A673 (cell line): ENCODE data around the gene CNIH3. TPM values are rescaled to one million over a fixed set of nuclear protein-coding genes. Genes with fewer than 3 reads are reported as not detected.
A peak's percentile ranks its signal among the peaks of the same experiment; 100 is the strongest.

ENCODE experiments used
- BruUV-seq: library from RNA; stranded (reverse); fragments of 400-500 nt; replicated peaks from 2 replicates; lab custom pipeline; 2021; lab: Mats Ljungman, UMichigan
- CTCF ChIA-PET: fragments of 300-600 bp; sonication (Branson Sonifier 250); formaldehyde crosslinking; loops from one replicate; lab custom pipeline; 2022; ENCODE audit warnings: antibody characterized with exemption; lab: Charles Lee
- POLR2A ChIA-PET: fragments of 300-600 bp; sonication (Branson Sonifier 250); formaldehyde crosslinking; loops from one replicate; lab custom pipeline; 2022; ENCODE audit warnings: antibody characterized with exemption; ENCODE audit not compliant: low non-redundant PET; lab: Charles Lee
- DNase-seq: peaks from one replicate; pipeline ENCODE4 v3.0.0-alpha.2; 2015; ENCODE audit warnings: low spot score
- H3K27ac ChIP-seq: fragments of 200-600 bp; sonication (generic); 2 replicates; pipeline ENCODE4 v1.5.1; 2016; ENCODE audit warnings: mixed run types, low read depth, mild to moderate bottlenecking, mixed read lengths, antibody characterized with exemption, low read length; ENCODE audit not compliant: poor library complexity, severe bottlenecking
- H3K27me3 ChIP-seq: fragments of 200-600 bp; sonication (generic); replicated peaks from 2 replicates; pipeline ENCODE4 v1.6.1; 2017; ENCODE audit warnings: mixed run types, low read depth, mild to moderate bottlenecking, mixed read lengths, antibody characterized with exemption, low read length; ENCODE audit not compliant: insufficient read depth, poor library complexity
- H3K36me3 ChIP-seq: fragments of 200-600 bp; sonication (generic); 2 replicates; pipeline ENCODE4 v1.6.1; 2016; ENCODE audit warnings: mixed run types, mild to moderate bottlenecking, mixed read lengths, antibody characterized with exemption, low read length; ENCODE audit not compliant: insufficient read depth, poor library complexity, severe bottlenecking
- H3K4me1 ChIP-seq: fragments of 200-600 bp; sonication (generic); 2 replicates; pipeline ENCODE4 v1.6.1; 2017; ENCODE audit warnings: mixed run types, mild to moderate bottlenecking, mixed read lengths, antibody characterized with exemption, low read length; ENCODE audit not compliant: insufficient read depth, poor library complexity, severe bottlenecking
- H3K4me3 ChIP-seq: fragments of 200-600 bp; sonication (generic); 2 replicates; pipeline ENCODE4 v1.5.1; 2016; ENCODE audit warnings: low read depth, mixed run types, mild to moderate bottlenecking, mixed read lengths, low read length; ENCODE audit not compliant: poor library complexity, severe bottlenecking
- H3K9me3 ChIP-seq: fragments of 200-600 bp; sonication (generic); 2 replicates; pipeline ENCODE4 v1.6.1; 2016; ENCODE audit warnings: mixed run types, low read depth, mild to moderate bottlenecking, mixed read lengths, antibody characterized with exemption, low read length; ENCODE audit not compliant: poor library complexity, severe bottlenecking
- CTCF ChIP-seq: fragments of 300-800, 200-600 bp; sonication (generic); conservative IDR thresholded peaks from 2 replicates; pipeline ENCODE4 v1.5.1; 2017; ENCODE audit warnings: low read depth, mild to moderate bottlenecking, antibody characterized with exemption, low read length, moderate library complexity, mixed read lengths
- EZH2 ChIP-seq: fragments of 200-600 bp; sonication (generic); IDR thresholded peaks from 2 replicates; pipeline ENCODE4 v1.6.1; 2017; ENCODE audit warnings: borderline replicate concordance, low read depth, mild to moderate bottlenecking, mixed read lengths, antibody characterized with exemption, low read length; ENCODE audit not compliant: poor library complexity, severe bottlenecking
- intact Hi-C: fragments of 100-400 bp; cut with micrococcal nuclease; formaldehyde crosslinking; loops from one replicate; pipeline ENCODE4 v1.10.0; 2022; ENCODE audit not compliant: unreplicated experiment
- total RNA-seq: library from RNA; stranded (reverse); gene quantifications from 2 replicates; pipeline ENCODE4 v1.2.3, GENCODE V29; 2021

Gene CNIH3
- total RNA-seq, 1 experiment from 2014 or later: 3.8 TPM

- ChIA-PET POLR2A (no interaction called here), CTCF (no interaction called here)
- no peaks in the 10 kb centered on the region for H3K36me3 ChIP-seq
- no peaks in the 10 kb centered on the region for H3K9me3 ChIP-seq
- intact Hi-C loops: loop anchor here (5.0 kb wide), 1 partner anchor 121 kb away; no protein-coding TSS in a partner anchor
- peak; percentile 70 for DNase-seq
- BruUV-seq: no TSS peak
- no peak overlapping the region for H3K4me3 ChIP-seq
- no peaks in the 10 kb centered on the region for H3K27me3 ChIP-seq
- H3K27ac ChIP-seq: no peak overlapping the region
- peaks cover 21% of the 10 kb centered on the region for H3K4me1 ChIP-seq
- TF ChIP-seq CTCF: no peak
- TF ChIP-seq EZH2: no peak
Measured at GRCh38 chr1:224637936-224638335, 21.8 kb downstream of the CNIH3 start.

DNA sequence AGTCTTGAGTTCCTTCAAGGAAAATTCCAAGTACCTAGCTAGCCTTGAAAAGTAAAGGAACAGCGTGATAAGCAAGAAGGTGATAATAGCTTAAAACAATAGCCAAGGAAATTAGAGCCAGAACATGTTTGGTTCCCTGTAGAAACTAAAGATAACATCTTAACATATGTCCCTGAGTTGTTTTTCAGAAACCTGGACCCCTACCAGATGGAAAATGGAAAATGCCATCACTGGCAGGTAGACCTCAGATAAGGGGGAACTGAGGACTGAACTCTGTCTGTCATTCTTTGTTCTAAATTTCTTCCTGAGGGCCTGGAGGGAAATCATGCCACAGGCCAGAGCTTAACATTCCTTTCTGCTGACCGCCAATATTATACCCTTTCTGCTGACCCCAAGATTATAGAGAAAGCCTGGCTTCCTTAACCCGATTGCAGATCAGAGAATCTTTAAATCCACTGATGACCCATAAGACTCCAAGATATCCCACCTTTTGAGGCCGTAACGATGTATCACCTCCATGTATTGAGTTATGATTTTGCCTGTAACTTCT lies 23.4 kb downstream of the CNIH3 start:
- ChIA-PET POLR2A (no interaction called here), CTCF (no interaction called here)
- no peaks in the 10 kb centered on the region for H3K36me3 ChIP-seq

GRCh38 chr1:224640018-224640417 lies 23.9 kb downstream of the CNIH3 start:
- intact Hi-C loops: loop anchor here (5.0 kb wide), 2 partner anchors 133 to 212 kb away; no protein-coding TSS in a partner anchor
- no TSS peak for BruUV-seq
- ChIA-PET CTCF (interaction anchor here (0.6 kb wide), 1 partner anchor 286 kb away, joined by 6 read pairs; no protein-coding TSS in a partner anchor), POLR2A (no interaction called here)
- Histone ChIP-seq H3K9me3 (no peaks in the 10 kb centered on the region), H3K4me3 (no peak overlapping the region), H3K4me1 (peaks cover 18% of the 10 kb centered on the region), H3K27ac (no peak overlapping the region), H3K36me3 (no peaks in the 10 kb centered on the region), H3K27me3 (no peaks in the 10 kb centered on the region)
- TF ChIP-seq CTCF: no peak
- no peak for DNase-seq

More for the DNA sequence above, 23.4 kb downstream of the CNIH3 start:
- Histone ChIP-seq H3K27me3 (no peaks in the 10 kb centered on the region), H3K4me1 (peaks cover 18% of the 10 kb centered on the region), H3K4me3 (no peak overlapping the region), H3K9me3 (no peaks in the 10 kb centered on the region), H3K27ac (no peak overlapping the region)
- no TSS peak for BruUV-seq
- TF ChIP-seq EZH2: no peak
- TF ChIP-seq CTCF: no peak
- no peak for DNase-seq
- intact Hi-C loops: loop anchor here (5.0 kb wide), 1 partner anchor 122 kb away; no protein-coding TSS in a partner anchor
